NCI-H1048 (cell line): ENCODE measurements around the gene PRPF38B.
"Not testable (repeated sequence)": the region's sequence is repeated elsewhere in the genome, so short reads cannot be mapped to it uniquely, and the experiment has no call there.

Experiments used
- DNase-seq: peaks from one replicate; lab custom pipeline; 2025; lab: John Stamatoyannopoulos, UW

The PRPF38B gene

GRCh38 chr1:108691942-108692723 is at the start of gene PRPF38B:
PRPF38B (plus strand) TSS chr1:108692310; CDS start chr1:108692592, 282 bp downstream.
- DNase-seq, result peak; percentile 73

GRCh38 chr1:108643492-108644335 is 48.4 kb upstream of the PRPF38B start:
- DNase-seq, result no peak

GRCh38 chr1:108644984-108645383 is 47.1 kb upstream of the PRPF38B start:
- DNase-seq, result no peak

GRCh38 chr1:108645564-108646184 is 46.4 kb upstream of the PRPF38B start:
- no peak for DNase-seq

GRCh38 chr1:108646265-108646647 is 45.9 kb upstream of the PRPF38B start:
- no peak for DNase-seq

GRCh38 chr1:108646648-108647269 is 45.4 kb upstream of the PRPF38B start:
- no peak for DNase-seq

GRCh38 chr1:108653431-108654105 is 38.5 kb upstream of the PRPF38B start:
- DNase-seq, result no peak

- DNase-seq, result no peak
Measured at GRCh38 chr1:108657356-108658080, 34.6 kb upstream of the PRPF38B start.

GRCh38 chr1:108661030-108661609 is 31.0 kb upstream of the PRPF38B start, which contains the start of gene HENMT1:
HENMT1 (minus strand) TSS chr1:108661093; CDS start chr1:108659884, 1,209 bp downstream.
- DNase-seq, result no peak

GRCh38 chr1:108663074-108663473 is 29.0 kb upstream of the PRPF38B start:
- no peak for DNase-seq

GRCh38 chr1:108664481-108664880 is 27.6 kb upstream of the PRPF38B start:
- DNase-seq, result no peak

GRCh38 chr1:108665067-108665466 is 27.0 kb upstream of the PRPF38B start:
- DNase-seq, result no peak

- DNase-seq, result no peak
Measured at GRCh38 chr1:108665771-108666170, 26.3 kb upstream of the PRPF38B start.

GRCh38 chr1:108667422-108667821 is 24.7 kb upstream of the PRPF38B start:
- DNase-seq, result not testable (repeated sequence)

- DNase-seq, result no peak
Measured at GRCh38 chr1:108668777-108669176, 23.3 kb upstream of the PRPF38B start.

- no peak for DNase-seq
Measured at GRCh38 chr1:108669679-108670078, 22.4 kb upstream of the PRPF38B start.

- DNase-seq, result no peak
Measured at GRCh38 chr1:108670131-108670773, 21.9 kb upstream of the PRPF38B start.

GRCh38 chr1:108671143-108671542 is 21.0 kb upstream of the PRPF38B start:
- no peak for DNase-seq

GRCh38 chr1:108678706-108679105 is 13.4 kb upstream of the PRPF38B start:
- no peak for DNase-seq
